ENCODE data around the gene SLC26A1. TPM values are rescaled to one million over a fixed set of nuclear protein-coding genes. Genes with fewer than 3 reads are reported as not detected.

Gene SLC26A1
- total RNA-seq, 1 donor from 2014 or later = not detected

GRCh38 chr4:1030031-1030430 lies 36.8 kb upstream of the SLC26A1 start:
- intact Hi-C loops (cut with micrococcal nuclease) = no loop called here

GRCh38 chr4:1029529-1029928 lies 36.3 kb upstream of the SLC26A1 start:
- intact Hi-C loops (cut with micrococcal nuclease) = no loop called here
- ATAC-seq (no peak), DNase-seq (no peak)

More at GRCh38 chr4:1030031-1030430, 36.8 kb upstream of the SLC26A1 start:
- ATAC-seq (no peak), DNase-seq (no peak)

DNA sequence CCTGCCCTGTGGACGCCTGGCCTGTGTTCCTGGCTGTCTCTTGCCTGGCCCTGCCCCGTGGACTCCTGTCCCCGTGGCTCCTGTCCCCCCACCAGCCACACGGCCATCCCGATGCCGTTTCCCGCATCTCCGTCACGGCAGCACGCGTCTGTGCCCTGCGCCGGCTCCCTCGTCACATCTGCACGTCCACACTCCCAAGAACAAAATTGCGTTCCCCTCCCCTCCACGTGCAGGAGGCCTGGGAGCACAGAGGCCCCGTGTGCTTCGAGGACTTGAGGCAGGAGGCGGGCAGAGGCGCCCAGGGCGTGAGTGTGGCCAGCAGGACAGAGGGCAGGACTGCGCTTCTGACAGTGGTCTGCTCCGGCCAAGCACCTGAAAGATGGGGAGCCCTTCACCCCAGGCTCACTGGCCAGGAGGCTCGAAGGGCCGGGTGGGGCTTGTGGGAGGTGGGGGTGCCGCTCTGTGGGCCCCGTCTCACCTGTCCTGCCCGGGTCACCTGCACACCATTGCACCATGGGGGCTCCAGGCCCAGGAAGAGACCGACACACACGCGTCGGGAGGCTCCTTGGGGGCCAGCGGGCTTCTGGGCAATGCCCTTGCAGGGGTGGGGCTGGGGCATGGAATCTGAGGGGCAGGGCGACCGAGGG lies 35.5 kb upstream of the SLC26A1 start:
- ATAC-seq (no peak), DNase-seq (no peak)

DNA sequence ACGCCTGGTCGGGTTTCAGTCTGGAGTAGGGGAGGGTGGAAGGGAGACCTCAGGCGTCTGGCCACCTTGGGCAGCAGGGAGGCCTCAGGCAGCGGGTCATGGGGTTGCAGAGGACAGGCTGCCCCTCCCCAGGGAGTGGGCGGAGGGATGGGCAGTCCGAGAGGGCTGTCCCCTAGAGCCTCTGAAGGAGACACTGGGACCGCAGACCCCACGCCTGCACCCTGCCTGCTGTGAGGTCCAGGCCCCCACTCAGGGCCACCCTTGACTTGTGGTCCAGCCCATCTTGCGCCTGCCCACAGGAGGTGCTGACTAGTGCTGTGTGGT lies 34.7 kb upstream of the SLC26A1 start:
- DNase-seq (no peak), ATAC-seq (no peak)
- intact Hi-C loops (cut with micrococcal nuclease) = no loop called here

More for the DNA sequence above, 35.5 kb upstream of the SLC26A1 start:
- intact Hi-C loops (cut with micrococcal nuclease) = no loop called here

DNA sequence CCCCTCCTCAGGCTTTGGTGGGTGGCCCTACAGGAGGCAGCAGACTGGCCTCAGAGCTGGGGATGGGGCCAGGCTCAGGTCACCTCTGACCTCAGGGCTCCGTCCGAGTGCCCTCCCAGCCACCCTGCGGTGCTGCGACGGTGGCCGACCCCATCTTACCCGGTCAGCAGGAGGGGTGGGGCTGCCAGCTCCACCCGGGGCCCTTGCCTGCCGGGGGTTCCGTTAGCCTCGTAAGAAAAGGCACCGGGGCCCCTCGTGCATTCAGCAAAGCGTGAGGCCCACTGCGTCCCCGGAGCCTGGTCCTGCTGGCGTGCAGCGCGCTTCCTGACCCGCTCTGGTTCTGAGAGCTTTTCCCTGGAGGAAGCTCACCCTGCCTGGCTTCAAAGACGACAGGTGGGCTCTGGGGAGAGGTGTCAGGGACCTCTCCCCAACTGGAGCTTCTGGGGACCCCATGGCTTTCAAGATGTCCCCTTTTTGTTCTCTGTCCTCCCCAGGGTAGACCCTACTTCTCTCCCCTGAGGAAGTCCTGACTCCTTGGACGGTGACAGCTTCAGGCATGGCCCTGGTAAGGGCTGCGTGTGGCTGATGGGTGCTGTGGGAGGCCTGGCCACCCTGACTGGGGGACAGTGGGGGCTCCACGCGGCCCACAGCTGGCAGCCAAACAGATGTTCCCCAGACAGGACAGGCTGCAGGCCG lies 34.2 kb upstream of the SLC26A1 start:
- ATAC-seq (no peak), DNase-seq (no peak)
- intact Hi-C loops (cut with micrococcal nuclease) = no loop called here

- DNase-seq (peak; percentile 60), ATAC-seq (peak; percentile 76)
- intact Hi-C loops (cut with micrococcal nuclease) = no loop called here
Measured at GRCh38 chr4:1026115-1026514, 32.9 kb upstream of the SLC26A1 start.

DNA sequence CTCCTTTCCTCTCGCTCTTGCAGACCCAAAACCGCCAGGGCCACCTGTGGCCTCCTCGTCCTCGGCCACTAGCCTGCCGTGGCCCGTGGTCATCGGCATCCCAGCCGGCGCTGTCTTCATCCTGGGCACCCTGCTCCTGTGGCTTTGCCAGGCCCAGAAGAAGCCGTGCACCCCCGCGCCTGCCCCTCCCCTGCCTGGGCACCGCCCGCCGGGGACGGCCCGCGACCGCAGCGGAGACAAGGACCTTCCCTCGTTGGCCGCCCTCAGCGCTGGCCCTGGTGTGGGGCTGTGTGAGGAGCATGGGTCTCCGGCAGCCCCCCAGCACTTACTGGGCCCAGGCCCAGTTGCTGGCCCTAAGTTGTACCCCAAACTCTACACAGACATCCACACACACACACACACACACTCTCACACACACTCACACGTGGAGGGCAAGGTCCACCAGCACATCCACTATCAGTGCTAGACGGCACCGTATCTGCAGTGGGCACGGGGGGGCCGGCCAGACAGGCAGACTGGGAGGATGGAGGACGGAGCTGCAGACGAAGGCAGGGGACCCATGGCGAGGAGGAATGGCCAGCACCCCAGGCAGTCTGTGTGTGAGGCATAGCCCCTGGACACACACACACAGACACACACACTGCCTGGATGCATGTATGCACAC lies 31.8 kb upstream of the SLC26A1 start:
- DNase-seq (no peak), ATAC-seq (no peak)
- intact Hi-C loops (cut with micrococcal nuclease) = no loop called here

GRCh38 chr4:1023895-1024740 lies 30.9 kb upstream of the SLC26A1 start:
- intact Hi-C loops (cut with micrococcal nuclease) = no loop called here
- no peak for ATAC-seq
- no peak for DNase-seq

- intact Hi-C loops (cut with micrococcal nuclease) = no loop called here
- ATAC-seq (no peak), DNase-seq (no peak)
Measured at GRCh38 chr4:1023075-1023640, 30.0 kb upstream of the SLC26A1 start.

- ATAC-seq = no peak
- no peak for DNase-seq
- intact Hi-C loops (cut with micrococcal nuclease) = no loop called here
Measured at GRCh38 chr4:1022739-1023066, 29.5 kb upstream of the SLC26A1 start.

- intact Hi-C loops (cut with micrococcal nuclease) = no loop called here
- ATAC-seq (no peak), DNase-seq (no peak)
Measured at GRCh38 chr4:1022051-1022738, 29.0 kb upstream of the SLC26A1 start.

GRCh38 chr4:1021386-1022050 lies 28.3 kb upstream of the SLC26A1 start:
- no peak for DNase-seq
- no peak for ATAC-seq
- intact Hi-C loops (cut with micrococcal nuclease) = no loop called here

GRCh38 chr4:1019729-1020470 lies 26.7 kb upstream of the SLC26A1 start:
- intact Hi-C loops (cut with micrococcal nuclease) = no loop called here
- ATAC-seq (no peak), DNase-seq (no peak)

GRCh38 chr4:1019320-1019719 lies 26.1 kb upstream of the SLC26A1 start:
- intact Hi-C loops (cut with micrococcal nuclease) = no loop called here
- DNase-seq (no peak), ATAC-seq (no peak)

DNA sequence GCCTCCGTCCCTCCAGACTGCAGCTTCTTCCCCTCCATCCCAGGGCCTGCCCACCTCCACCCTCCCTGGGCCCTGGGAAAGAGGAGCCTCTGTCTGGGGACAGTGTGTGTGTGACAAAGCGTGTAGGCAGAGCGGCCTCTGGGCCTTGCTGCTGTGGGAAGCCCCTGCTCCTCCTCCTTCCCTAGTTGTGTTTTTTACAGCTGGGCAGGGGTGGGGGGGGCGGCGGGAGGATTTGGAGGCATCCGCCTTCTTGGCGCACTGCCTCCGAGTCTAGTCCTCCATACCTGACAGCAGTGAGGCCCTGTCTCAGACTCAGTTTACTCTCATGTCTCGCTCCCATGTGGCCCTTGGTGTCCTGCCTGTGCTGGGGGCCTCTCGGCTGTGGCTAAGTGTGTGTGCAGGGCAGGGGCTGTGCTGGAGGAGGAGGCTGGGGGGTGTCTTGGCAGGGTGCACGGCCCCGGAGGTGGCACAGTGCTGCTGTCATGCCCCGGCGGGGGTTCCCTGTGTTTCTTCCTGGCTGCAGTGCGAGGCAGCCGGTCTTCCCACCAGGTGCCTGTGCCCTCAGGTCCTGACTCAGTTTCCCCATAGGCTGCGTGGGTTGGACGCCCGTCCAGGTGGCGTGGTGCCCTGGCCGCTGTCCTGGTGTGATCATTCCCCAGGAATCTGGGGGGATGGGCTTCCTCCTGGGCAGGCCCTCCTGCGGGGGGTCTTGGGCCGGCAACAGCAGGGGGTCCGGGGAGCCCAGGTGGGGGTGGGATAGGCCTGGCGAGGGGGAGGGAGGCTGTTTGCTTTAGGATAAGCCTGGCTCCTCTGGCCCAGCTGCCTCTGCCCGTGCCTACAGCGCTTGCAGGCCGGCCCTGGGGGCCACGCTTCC lies 25.2 kb upstream of the SLC26A1 start:
- ATAC-seq (no peak), DNase-seq (no peak)
- intact Hi-C loops (cut with micrococcal nuclease) = no loop called here

- ATAC-seq = no peak
- intact Hi-C loops (cut with micrococcal nuclease) = no loop called here
- DNase-seq = no peak
Measured at GRCh38 chr4:1017706-1018105, 24.5 kb upstream of the SLC26A1 start.

DNA sequence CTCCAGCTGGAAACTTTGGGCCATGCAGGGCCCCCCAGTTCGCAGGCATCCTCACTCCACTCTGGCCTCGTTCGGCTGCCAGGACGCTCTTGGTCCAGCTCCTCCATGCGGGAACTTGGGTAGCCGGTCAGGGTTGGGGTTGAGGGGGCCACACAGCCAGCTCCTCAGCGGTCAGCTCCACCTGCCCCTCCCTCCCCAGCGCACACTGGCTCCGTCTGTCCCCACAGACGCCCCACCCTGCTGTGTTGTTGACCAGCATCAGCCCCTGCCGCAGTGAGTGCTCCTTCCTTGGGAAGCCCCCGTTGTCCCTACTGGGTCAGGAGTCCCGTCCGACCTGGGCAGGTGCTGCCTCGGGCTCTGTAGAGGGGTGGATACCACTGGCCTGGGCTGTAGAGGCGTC lies 24.0 kb upstream of the SLC26A1 start:
- intact Hi-C loops (cut with micrococcal nuclease) = no loop called here
- no peak for DNase-seq
- no peak for ATAC-seq
